NCI-H128 (cell line): Measurements from ENCODE around the gene EFCAB14.
"Not testable (repeated sequence)": the region's sequence is repeated elsewhere in the genome, so short reads cannot be mapped to it uniquely, and the experiment has no call there.

ENCODE experiments used
- DNase-seq: peaks from one replicate; lab custom pipeline; 2025; ENCODE audit not compliant: unreplicated experiment; lab: John Stamatoyannopoulos, UW

The EFCAB14 gene

DNA sequence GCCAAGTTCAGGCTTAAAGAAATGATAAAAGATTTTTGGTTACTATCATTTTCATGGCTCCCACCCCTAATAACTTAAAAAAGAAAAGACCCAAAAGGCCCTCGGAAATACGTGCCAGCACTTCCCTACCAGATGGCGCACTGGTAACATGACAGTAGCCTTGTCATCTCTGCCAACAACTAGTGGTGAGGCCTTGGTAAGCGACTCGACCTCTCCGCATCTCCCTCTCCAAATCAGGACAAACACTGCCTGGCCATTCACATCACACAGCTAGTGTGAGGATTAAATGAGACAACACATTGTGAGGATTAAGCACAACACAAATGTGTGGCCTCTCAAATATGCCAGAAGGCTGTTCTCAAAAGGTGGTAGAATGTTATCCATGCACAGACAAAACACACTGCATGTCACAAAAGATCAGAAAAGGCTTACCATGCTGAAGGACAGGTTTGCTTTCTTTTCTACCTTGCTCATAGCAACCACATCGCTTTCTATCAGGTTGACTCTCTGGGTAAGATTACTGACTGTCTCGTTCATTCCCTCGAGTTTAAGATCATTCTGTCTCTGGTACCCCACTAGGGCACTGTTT lies 30.9 kb downstream of the EFCAB14 start:
- no peak for DNase-seq

DNA sequence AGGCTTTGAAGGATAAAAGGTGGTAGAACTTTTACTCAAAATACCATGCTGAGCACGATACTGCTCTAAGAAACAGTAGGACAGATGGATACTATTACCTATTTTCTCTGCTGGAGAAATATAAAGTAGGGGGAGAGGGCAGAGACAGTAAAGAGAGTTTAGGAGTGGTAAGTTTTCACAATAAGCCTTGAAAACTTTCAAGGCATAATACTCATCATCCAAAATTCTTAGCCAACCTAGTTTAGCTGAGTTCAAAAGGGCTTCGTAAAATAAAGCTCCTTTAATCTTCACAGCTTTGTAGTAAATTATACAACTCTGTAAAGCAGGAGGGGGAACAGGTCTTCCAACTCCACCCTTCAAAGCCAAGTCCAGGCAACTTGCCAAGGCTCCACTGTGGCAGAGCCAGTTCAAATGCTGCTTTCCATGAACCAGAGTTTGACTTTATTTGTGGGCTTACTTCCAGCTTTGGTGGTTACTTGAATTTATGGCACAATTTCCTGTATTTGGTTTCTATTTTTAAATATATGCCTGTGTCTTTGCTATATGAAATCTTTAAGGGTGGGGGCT lies 31.7 kb downstream of the EFCAB14 start:
- no peak for DNase-seq

DNA sequence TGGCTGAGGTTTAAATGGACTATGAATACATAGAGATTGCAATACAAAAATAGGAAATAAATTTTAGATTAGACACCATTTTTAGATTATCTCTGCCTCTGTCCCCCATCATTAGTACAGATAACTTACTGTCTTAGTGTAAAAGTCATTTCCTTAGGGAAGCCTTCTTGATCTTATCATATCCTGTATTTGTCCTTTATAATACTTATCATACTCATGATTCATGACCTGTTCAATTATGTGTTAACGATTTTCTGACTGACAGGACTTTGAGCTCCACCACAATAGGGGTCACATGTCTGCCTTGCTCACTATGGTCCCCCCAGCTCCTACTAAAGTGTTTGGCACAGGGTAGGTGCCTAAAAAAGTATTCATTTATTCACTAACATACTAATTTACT lies 32.7 kb downstream of the EFCAB14 start:
- DNase-seq, result no peak

DNA sequence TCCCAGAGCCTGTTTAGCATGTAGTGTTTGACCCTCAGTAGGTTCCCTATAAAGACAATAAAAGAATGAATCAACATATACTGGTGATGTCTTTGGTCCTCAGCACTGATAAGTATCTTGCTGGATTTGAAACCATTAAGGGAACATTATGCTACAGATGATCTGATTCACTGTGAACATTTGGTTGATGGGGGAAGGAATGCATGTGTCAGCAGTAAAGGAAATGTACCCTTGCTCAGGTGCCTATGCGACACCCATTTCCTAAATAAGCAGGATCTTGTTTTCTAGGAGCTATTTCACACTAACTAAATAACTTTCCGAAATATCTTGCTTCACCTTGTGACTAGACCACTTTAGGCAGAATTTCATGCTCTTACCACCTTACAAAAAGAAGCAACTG lies 34.2 kb downstream of the EFCAB14 start:
- DNase-seq, result no peak

DNA sequence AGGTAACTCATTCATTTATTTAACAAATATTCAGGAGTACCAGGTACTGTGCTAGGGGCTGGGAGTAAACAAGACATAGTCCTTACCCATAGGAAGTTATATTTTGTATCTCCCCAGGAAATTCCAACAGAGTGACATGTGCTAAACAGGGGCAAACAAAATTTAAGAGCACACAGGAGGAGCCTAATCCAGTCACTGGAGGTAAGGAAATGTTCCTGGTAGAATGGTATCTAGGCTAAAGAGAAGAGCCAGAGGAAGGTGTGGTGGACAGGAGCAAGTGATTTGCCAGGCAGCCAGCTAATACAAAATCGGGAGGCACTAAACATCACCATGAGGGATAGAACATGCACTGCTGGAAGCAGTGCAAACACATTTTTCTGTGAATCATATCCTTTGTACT lies 36.9 kb downstream of the EFCAB14 start:
- DNase-seq, result no peak

DNA sequence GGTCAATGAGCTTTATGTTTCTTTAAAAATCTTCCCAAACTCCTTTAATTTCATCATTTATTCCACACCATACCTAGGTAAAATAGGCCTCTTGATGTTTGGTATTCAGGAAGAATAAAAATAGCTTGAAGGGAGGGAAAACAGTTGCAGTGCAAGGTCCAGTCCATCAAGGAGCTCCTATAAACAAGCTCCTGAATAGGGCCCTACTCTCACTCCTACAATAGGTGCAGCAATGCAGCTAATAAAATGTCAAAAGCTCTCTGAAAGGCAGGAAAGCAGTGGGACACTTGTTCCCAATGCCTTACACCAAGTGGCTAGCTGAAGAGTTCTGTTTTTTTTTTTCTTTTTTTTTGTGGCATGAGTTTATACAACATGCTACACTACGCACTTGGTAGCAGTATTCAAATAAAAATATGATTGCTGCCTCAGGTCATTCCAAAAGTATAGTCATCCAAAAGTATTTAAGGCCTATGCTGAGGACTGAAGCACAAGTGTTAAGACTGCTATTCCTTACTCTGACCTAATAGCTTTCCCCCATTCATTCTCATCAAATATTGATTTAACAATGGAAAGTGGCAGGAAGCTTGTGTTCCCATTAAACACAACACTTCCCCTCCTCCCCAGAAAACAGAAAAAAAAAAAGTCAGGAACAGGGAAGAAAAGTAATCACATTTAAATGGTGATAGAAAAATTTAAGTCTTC lies 37.4 kb downstream of the EFCAB14 start:
- no peak for DNase-seq

DNA sequence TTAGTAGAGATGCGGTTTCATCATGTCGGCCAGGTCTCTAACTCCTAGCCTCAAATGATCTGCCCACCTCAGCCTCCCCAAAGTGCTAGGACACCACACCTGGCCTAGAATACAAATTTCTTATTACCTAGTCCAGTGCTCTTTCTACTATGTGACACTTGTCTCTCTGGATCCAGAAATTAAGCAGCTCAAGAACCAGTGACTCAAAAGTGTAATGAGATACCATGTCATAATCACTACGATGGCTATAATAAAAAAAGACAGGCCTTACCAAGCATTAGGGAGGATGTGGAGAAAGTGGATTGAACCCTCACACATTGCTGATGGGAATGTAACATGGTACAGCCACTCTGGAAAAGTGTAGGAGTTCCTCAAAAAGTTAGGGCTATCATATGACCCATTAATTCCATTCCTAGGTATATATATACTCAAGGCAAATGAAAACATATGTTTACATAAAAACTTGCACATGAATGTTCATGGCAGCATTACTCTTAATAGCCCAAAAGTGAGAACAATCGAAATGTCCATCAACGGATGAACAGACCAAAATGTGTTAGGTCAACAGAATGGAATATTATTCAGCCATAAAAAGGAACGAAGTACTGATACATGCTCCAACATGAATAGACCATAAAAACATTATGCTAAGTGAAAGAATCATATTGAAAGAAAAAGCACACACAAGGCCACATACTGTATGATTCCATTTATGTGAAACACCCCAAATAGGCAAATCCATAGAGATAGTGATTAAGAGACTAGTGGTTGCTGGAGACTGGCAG lies 38.9 kb downstream of the EFCAB14 start:
- DNase-seq, result no peak

DNA sequence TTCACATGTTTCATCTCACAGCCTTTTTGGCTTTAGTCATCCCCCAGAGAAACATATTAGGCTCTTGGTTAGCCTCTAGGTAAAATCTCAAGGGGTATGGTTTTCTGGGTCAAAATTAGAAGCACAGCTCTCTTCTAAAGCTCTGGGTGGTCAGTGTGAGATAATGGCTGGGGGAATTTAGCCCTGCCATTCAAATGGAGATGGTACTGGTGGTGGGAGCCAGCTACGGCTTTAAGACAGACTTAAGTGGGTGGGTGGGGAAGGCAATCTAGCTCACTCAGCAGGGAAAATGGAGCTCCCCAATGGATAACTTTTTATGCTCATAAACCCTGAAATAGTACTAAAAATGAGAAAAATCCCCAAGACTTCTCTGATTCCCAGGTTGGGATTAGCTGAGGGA lies 41.6 kb downstream of the EFCAB14 start:
- DNase-seq, result no peak

DNA sequence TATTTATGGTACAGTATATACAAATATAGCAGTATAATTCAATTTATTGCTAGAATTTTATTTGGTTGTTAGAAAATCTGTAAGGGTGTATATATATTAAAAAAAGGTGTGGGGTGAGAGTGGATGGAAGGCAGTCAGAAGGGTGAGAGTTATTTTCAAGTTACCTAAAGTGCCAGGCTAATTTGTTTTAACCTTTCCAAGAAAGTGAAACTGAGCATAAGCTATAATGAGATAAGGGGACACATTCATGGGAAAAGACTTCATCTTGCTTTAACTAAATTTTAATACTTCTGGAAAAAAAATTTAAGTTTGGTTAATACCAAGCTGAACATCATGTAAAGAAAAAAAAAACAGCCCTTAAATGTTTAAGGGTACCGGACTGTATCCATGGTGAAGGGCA lies 42.4 kb downstream of the EFCAB14 start:
- DNase-seq, result no peak

DNA sequence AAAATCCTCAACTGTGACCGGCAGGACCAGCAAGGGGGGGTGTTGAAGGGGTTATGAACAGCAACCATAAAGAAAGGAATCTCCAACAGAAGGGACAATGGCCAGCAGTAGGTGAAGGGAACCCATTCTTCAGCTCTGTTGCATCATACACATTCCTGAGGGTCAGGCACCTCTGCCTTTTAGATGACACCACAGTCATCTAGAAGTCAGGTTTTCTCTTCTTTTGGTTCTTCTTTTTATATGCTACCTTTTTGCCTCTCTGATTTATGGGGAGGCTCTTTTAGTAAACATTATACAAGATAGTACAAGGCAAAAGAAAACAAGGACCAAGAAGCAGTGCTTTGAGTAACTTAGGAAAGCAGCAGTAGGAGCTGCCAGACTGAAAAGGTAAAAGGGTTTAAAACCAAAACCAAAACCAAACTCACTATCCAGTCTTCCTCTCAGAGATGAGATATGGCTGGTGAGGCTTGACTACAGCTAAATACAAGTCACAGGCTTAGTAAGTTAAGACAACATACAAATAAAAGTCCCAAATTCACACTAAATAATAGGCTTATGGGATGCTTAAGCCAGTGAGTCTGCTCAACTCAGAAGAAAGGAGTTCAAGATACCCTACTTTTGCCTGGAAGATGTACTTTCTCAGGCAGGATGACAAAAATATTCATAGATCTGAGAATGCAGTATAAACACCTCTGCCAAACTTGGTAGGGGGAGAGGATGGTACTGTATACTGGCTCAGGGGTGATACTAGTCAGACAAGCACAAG lies 43.2 kb downstream of the EFCAB14 start:
- no peak for DNase-seq

DNA sequence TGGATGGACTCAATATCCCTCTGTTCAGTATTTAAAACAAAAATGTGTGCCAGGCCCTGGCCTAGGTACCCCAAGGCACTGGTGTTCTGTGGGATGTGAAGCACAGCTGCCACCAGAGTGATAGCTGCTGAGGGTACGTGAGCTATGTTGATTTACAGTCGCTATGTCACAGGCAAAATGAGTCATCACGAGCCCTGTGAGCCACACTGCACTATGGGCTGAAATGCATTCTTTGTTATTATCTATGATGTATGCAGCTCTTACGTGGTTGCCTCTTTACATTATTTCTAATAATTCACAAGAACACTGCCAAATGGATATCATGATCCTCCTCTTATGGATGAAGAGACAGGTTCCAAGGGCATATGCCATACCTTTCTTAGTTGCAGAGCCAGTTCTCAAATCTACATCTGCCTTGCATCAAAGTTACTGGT lies 45.1 kb downstream of the EFCAB14 start:
- DNase-seq, result no peak

DNA sequence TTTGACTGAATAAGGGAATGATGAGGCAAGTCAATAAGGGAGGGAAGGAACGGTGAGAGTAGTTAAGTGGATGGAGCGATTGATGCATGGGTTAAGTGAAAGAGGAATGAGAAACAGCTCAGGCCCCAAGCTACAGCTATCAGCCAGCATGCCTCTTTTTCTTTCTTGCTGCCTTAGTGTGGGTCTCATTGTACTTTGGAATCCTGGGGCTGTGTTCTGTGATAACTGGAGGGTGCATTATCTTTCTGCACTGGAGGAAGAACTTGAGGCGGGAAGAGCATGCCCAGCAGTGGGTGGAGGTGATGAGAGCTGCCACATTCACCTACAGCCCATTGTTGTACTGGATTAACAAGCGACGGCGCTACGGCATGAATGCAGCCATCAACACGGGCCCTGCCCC lies 46.2 kb downstream of the EFCAB14 start:
- no peak for DNase-seq

DNA sequence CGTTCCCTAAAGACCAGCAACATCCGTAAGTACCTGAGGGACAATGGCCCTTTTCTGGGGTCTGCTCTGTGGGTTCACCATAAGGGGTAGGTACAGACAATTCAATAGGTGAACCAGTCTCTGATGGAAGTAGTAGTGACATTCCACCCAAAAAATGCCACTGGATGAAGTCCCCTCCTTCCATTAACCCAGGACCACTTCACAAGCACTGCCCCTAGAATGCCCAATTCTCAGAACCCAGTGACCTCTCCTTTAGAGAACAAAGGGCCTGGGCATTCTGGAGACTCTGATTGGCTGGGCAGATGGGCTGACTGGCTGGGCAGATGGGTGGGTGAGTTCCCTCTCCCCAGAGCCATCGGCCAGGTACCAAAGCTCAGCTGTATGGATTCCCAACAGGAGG lies 47.4 kb downstream of the EFCAB14 start, which contains the start of gene TEX38:
Gene TEX38 (plus strand): TSS at position 301 of the 400 bp plus-strand sequence. CDS start 81 bp downstream, at position 382.
- DNase-seq, result no peak

DNA sequence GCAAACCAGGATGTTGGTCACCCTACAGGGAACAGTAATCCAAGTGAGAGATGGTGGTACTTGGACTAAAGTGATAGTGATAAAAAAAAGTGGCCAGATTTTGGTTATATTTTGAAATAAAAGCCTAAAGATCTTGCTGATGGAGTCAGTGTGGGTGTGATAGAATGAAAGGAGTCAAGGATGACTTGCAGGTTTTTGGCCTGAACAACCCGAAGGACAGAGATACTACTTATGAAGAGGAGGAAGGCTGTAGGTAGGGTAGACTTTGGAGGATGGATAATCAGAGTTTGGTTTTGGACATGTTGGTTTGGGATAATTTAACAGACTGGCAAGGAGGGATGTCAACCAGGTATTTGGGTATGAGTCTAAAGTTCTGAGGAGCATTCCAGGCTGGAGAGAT lies 48.8 kb downstream of the EFCAB14 start:
- no peak for DNase-seq

DNA sequence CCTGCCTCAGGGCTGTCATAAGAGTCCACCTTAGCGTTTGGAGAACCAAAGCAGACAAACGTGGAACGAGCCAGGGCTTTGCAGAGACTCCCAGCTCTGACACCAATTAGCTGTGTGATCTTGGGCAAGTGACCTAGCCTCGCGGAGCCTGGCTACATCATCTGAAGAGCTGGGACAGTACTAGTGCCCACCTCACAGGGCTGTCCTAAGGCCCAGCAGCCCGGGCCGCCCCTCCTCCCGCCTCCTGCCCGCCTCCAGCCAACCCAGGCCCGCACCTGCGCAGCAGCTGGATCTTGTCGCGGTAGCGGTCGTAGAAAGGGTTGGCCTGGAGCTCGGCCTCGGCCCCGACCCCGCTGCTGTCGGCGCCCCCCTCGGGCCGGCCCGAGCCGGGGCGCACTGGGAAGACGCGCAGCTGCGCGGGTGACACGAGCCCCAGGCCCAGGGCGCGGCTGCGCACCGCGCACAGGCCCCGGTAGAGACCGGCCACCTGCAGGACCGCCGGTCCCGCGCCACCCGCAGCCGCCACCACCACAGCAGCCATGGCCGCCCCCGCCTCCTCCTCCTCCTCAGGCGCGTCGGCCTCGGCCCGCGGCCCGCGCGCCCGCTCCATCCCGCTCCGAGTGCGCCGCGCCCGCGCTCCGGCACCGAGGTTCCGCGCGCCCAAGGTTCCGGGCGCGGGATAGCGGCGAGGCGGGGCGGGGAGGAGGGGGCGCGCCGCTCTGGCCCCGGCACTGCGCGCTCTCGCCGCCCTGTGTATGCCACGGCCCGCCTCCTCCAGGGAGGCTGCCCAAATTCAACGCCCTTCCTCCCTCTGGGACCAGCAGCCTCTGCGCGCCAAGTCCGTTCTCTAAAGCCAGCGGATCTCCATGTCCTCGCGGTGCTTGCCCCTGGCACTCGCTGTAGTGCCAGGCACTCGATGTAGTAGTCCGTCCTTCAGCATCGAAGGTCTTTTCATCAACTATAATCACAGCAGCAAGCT lies 50.8 kb downstream of the EFCAB14 start, which contains the start of gene ATPAF1:
Gene ATPAF1 (minus strand): TSS at position 583 of the 979 bp plus-strand sequence. CDS start 42 bp downstream, at position 541.
- DNase-seq, result peak; percentile 27

DNA sequence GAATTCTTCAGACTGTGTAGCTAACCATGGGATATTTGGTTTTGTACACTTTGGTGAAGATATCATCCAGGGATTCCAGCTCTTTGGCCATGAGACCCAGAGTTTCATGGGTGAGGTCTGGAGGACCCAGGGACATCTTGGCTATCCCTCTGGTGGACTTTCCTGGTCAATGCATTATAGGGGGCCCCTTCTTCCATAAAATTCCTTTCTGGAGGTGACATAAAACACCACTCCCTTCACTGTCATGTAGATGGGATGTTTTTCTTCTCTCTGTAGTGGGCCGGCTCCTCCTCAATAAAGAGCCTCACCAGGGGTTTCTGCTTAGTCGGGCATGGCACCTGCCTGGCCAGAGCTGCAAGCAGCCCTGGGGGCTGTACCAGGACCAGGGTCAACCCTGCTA lies 52.9 kb downstream of the EFCAB14 start:
- DNase-seq, result no peak

DNA sequence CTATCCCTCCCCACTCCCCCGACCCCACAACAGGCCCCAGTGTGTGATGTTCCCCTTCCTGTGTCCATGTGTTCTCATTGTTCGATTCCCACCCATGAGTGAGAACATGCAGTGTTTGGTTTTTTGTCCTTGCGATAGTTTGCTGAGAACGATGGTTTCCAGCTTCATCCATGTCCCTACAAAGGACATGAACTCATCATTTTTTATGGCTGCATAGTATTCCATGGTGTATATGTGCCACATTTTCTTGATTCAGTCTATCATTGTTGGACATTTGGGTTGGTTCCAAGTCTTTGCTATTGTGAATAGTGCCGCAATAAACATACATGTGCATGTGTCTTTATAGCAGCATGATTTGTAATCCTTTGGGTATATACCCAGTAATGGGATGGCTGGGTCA lies 56.0 kb downstream of the EFCAB14 start:
- DNase-seq, result not testable (repeated sequence)

DNA sequence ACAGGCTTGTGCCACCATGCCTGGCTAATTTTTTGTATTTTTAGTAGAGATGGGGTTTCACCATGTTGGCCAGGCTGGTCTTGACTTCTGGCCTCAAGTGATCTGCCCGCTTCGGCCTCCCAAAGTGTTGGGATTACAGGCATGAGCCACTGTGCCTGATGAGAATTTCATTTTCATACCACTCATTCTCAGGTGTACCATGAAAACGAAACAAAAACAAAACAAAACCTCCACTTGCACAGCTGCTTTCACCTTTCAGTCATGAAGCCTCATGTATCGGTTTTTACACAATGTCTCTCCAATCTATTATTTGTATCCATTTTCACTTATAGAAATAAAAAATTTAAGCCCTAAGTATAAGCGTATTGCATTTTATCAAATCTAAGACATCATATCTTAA lies 58.8 kb downstream of the EFCAB14 start:
- not testable (repeated sequence) for DNase-seq

DNA sequence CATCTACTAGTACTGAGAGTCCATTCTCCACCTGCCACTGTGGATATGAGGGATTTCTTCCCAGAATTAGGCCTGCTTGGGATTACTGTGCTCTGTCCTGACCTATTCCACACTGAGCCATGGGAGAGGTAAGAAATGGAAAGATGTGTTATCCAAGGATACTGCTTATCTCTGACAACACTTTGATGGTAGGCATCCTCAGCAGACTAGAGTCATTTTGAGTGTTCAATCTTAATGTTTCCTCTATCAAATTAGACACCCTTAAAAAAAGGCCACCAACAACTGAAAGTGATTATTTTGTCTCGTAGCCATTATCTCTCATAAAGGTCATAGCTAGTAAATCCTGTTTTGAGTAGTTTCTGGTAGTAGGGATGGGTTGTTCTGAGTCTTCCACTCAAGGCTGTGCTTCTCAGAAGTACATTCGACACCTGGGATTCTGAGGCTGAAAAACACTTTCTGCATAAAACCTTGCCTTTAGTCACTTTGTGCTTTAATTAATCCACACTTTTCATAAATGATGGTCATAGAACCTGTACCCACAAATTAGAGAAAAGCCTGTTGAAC lies 59.5 kb downstream of the EFCAB14 start:
- DNase-seq, result no peak
